CD4-positive, alpha-beta T cell (primary cell): ENCODE results near the gene NR0B2. TPM values are rescaled to one million over a fixed set of nuclear protein-coding genes. Genes with fewer than 3 reads are reported as not detected.
A peak's percentile ranks its signal among the peaks of the same experiment; 100 is the strongest.

Experiments used
- ATAC-seq: fragments of 200-7000 bp; cut with Tn5 transposase; one replicate; pipeline ENCODE4 v1.10.0; 2022; ENCODE audit warnings: mild to moderate bottlenecking; ENCODE audit not compliant: poor library complexity
- CTCF ChIA-PET: fragments of 350-600 bp; sonication (Branson Sonifier 250); formaldehyde crosslinking; loops from one replicate; lab custom pipeline; 2021; ENCODE audit warnings: antibody characterized with exemption, inconsistent platforms; lab: Charles Lee
- POLR2A ChIA-PET: fragments of 350-600 bp; sonication (Branson Sonifier 250); formaldehyde crosslinking; loops from one replicate; lab custom pipeline; 2021; ENCODE audit warnings: antibody characterized with exemption, inconsistent platforms; lab: Charles Lee
- DNase-seq, 14 experiments: peaks; one replicate each; pipeline ENCODE4 v3.0.0-alpha.2; 2013 to 2020; ENCODE audit warnings: mixed read lengths in 2 of 14
- H3K27ac ChIP-seq, 2 donors: one replicate each; pipeline versions ENCODE4 v1.5.1 to v1.7.0; 2013; ENCODE audit warnings: low read length in 2 of 2, low read depth in 1 of 2, mild to moderate bottlenecking in 1 of 2
- H3K27me3 ChIP-seq, 2 experiments: 1 replicate in 1 of 2; 2 replicates in 1 of 2; pipeline versions ENCODE4 v1.6.1 to v1.7.0; 2013; ENCODE audit warnings: low read length in 2 of 2, control low read depth in 1 of 2, mild to moderate bottlenecking in 1 of 2, moderate library complexity in 1 of 2; ENCODE audit not compliant: insufficient read depth in 2 of 2, control insufficient read depth in 1 of 2
- H3K36me3 ChIP-seq: one replicate; pipeline ENCODE4 v1.6.1; 2013; ENCODE audit warnings: low read length, control low read depth; ENCODE audit not compliant: insufficient read depth
- H3K4me1 ChIP-seq: one replicate; pipeline ENCODE4 v1.6.1; 2013; ENCODE audit warnings: low read length, control low read depth; ENCODE audit not compliant: insufficient read depth
- H3K4me3 ChIP-seq: one replicate; pipeline ENCODE4 v1.5.1; 2013; ENCODE audit warnings: mild to moderate bottlenecking, low read length, moderate library complexity
- H3K9me3 ChIP-seq, 2 experiments: 1 replicate in 1 of 2; 2 replicates in 1 of 2; pipeline versions ENCODE4 v1.6.1 to v1.7.0; 2013; ENCODE audit warnings: low read length in 2 of 2, mild to moderate bottlenecking in 2 of 2, control low read depth in 1 of 2, moderate library complexity in 1 of 2; ENCODE audit not compliant: control insufficient read depth in 1 of 2, insufficient read depth in 1 of 2
- H3K27ac Mint-ChIP-seq: one replicate; pipeline ENCODE4 v1.8.0; 2020; ENCODE audit warnings: mixed read lengths
- H3K27me3 Mint-ChIP-seq: one replicate; pipeline ENCODE4 v1.8.0; 2021; ENCODE audit warnings: mixed read lengths
- H3K36me3 Mint-ChIP-seq: one replicate; pipeline ENCODE4 v1.8.0; 2021; ENCODE audit warnings: low read depth, mixed read lengths
- H3K4me1 Mint-ChIP-seq: one replicate; pipeline ENCODE4 v1.8.0; 2021; ENCODE audit warnings: low read depth, mixed read lengths
- H3K4me3 Mint-ChIP-seq: one replicate; pipeline ENCODE4 v1.8.0; 2020; ENCODE audit warnings: mild to moderate bottlenecking, mixed read lengths
- H3K9me3 Mint-ChIP-seq: one replicate; pipeline ENCODE4 v1.8.0; 2020; ENCODE audit warnings: mixed read lengths
- CTCF ChIP-seq: fragments of 200-600 bp; IDR thresholded peaks from one replicate; pipeline ENCODE4 v1.8.0; 2022; ENCODE audit warnings: antibody characterized with exemption, mild to moderate bottlenecking
- intact Hi-C, 2 experiments: fragments of 100-400 bp; cut with DNase I in 1 of 2; cut with micrococcal nuclease in 1 of 2; formaldehyde crosslinking; loops; one replicate each; pipeline versions ENCODE4 v1.15.1 to v1.9.0; 2023 to 2025; cut with DNase I, micrococcal nuclease
- total RNA-seq, 174 experiments: library from RNA in 2 of 174; stranded (reverse) in 2 of 174; gene quantifications; one replicate each; pipeline ENCODE4 v1.2.3 and lab custom pipeline; 2021 to 2026

NR0B2 gene
- total RNA-seq, 2 experiments from 2014 or later: not detected

DNA sequence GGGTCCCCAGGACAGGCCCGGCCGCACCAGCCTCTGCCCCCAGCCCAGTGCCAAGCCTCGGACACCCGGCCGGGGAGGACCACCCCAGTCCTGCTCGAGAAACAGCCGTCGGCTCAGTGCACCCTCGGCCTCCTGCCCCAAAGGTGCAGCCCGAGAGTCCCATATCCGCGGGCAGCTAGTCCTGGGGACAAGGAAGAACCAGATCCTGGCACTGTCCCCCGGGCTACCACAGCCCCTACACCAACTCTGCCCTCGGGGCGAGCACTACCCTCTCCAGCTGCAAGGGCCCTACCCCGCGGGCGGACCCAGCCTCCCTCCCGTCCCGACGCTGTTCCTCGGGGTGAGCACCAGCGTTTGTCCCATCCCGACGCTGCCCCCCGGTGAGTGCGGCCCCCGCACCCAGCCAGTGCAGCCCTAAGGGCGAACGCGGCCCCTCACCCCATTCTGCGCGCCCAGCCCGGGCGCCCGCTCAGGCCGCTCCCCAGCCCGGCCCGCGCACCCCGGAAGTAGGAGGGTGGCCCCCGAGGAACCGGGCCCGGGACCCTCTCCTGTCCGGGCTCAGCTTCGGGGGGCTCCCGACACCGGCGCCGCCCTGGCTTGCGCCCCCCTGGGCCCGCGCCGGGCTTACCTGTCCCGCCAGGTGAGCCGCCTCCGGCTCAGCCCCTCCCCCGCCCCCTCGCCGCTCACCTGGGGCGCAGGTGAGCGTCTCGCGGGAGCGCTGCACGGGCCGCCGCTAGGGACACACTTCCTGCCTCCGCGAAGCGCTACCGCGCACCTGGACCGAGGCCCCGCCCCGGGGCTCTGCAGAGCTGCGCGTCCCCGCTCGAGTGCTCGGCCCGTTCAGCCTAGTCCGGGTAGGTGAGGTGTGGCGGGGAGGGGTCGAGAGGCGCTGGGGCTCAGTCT lies 46.2 kb upstream of the NR0B2 start, which contains the start of gene KDF1:
TSS of gene KDF1 (minus strand) at position 747 of the 903 bp plus-strand sequence. CDS start 8,088 bp downstream, outside the sequence.
- no peak within 1 kb of the TSS for H3K27ac Mint-ChIP-seq
- peaks cover 6 to 8% of the 10 kb centered on the region in 2 experiments for H3K27me3 ChIP-seq
- CTCF ChIA-PET: interaction anchor here (0.9 to 1.6 kb wide), 2 partner anchors 60 to 620 kb away, joined by 3 to 4 read pairs; partner anchors contain the start of gene GPATCH3

GRCh38 chr1:26959270-26959669 lies 45.5 kb upstream of the NR0B2 start:
- ATAC-seq (no peak), DNase-seq (no peak)
- CTCF ChIA-PET: no interaction called here
- Histone ChIP-seq H3K36me3 (no peaks in the 10 kb centered on the region), H3K27me3 (peaks cover 6 to 8% of the 10 kb centered on the region in 2 experiments), H3K9me3 (no peaks in the 10 kb centered on the region), H3K4me3 (peak overlapping the region; percentile 58), H3K4me1 (peaks cover 18% of the 10 kb centered on the region), H3K27ac (no peak overlapping the region)
- TF ChIP-seq CTCF: no peak
- H3K4me3 Mint-ChIP-seq: peak overlapping the region; percentile 75
- H3K4me1 Mint-ChIP-seq: peaks cover 7% of the 10 kb centered on the region
- H3K27me3 Mint-ChIP-seq: peaks cover 20% of the 10 kb centered on the region
- intact Hi-C loops: no loop called here
- H3K36me3 Mint-ChIP-seq: no peaks in the 10 kb centered on the region
- H3K9me3 Mint-ChIP-seq: no peaks in the 10 kb centered on the region
- H3K27ac Mint-ChIP-seq: no peak overlapping the region
- POLR2A ChIA-PET: interaction anchor here (0.6 kb wide), 1 partner anchor 266 kb away, joined by 3 read pairs; no protein-coding TSS in a partner anchor

More for the DNA sequence above, 46.2 kb upstream of the NR0B2 start, which contains the start of gene KDF1:
- peak; percentile 97 for ATAC-seq
- peak within 1 kb of the TSS; percentile 58 for H3K4me3 ChIP-seq
- no peaks in the 10 kb centered on the region for H3K9me3 ChIP-seq
- H3K4me1 ChIP-seq: peaks cover 18% of the 10 kb centered on the region
- peak; percentile 36 for TF ChIP-seq CTCF
- no peaks in the 10 kb centered on the region for H3K36me3 Mint-ChIP-seq
- intact Hi-C loops: no loop called here
- no peaks in the 10 kb centered on the region for H3K36me3 ChIP-seq
- H3K9me3 Mint-ChIP-seq: no peaks in the 10 kb centered on the region
- H3K27me3 Mint-ChIP-seq: peaks cover 27% of the 10 kb centered on the region
- peak; percentile 47 to 84 (median 60) for DNase-seq
- H3K4me1 Mint-ChIP-seq: peaks cover 7% of the 10 kb centered on the region
- POLR2A ChIA-PET: interaction anchor here (0.6 to 1.2 kb wide), 3 partner anchors 59 to 268 kb away, joined by 3 read pairs; partner anchors contain the start of gene GPATCH3
- H3K4me3 Mint-ChIP-seq: peak within 1 kb of the TSS; percentile 89
- H3K27ac ChIP-seq: no peak within 1 kb of the TSS

DNA sequence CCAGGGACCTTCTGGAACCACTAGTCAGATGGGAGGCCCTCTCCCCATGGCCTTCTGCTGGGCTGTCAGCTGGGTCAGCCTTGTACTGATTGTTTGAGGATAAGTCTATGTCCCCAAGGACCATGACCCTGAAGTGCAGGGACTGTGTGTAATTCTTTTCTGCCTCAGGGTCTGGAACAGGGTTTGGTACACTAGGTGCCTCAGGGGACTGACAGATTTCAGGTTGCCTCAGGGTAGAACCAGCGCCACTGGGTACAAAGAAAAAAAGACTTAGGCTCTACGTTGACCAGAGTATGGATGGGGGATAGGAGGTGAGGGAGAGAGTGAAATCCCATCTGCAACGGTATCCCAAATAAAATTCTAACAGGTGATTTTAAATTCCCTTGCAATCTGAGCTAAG lies 43.5 kb upstream of the NR0B2 start:
- Histone ChIP-seq H3K9me3 (no peaks in the 10 kb centered on the region), H3K4me3 (no peak overlapping the region), H3K27ac (no peak overlapping the region), H3K36me3 (no peaks in the 10 kb centered on the region), H3K4me1 (peaks cover 18% of the 10 kb centered on the region), H3K27me3 (peaks cover 6 to 8% of the 10 kb centered on the region in 2 experiments)
- H3K27me3 Mint-ChIP-seq: peaks cover 10% of the 10 kb centered on the region
- ChIA-PET CTCF (interaction anchor here (0.6 kb wide), 1 partner anchor 10 kb away, joined by 3 read pairs; no protein-coding TSS in a partner anchor), POLR2A (no interaction called here)
- intact Hi-C loops: no loop called here
- H3K9me3 Mint-ChIP-seq: no peaks in the 10 kb centered on the region
- H3K36me3 Mint-ChIP-seq: peaks cover 8% of the 10 kb centered on the region
- TF ChIP-seq CTCF: no peak
- peak overlapping the region; percentile 62 for H3K4me3 Mint-ChIP-seq
- no peak overlapping the region for H3K27ac Mint-ChIP-seq
- DNase-seq: no peak
- no peak for ATAC-seq
- peaks cover 7% of the 10 kb centered on the region for H3K4me1 Mint-ChIP-seq
